LNCaP clone FGC (cell line): Measurements from ENCODE around the gene CREB3L1.

Experiments used
- DNase-seq: peaks from one replicate; pipeline ENCODE4 v3.0.0-alpha.2; 2011; ENCODE audit warnings: low read depth
- H3K4me3 ChIP-seq: 2 replicates; pipeline ENCODE4 v1.5.1; 2011; ENCODE audit warnings: mild to moderate bottlenecking, low read depth, low read length, control low read depth
- CTCF ChIP-seq: IDR thresholded peaks from 2 replicates; pipeline ENCODE4 v1.5.1; 2012; ENCODE audit warnings: mild to moderate bottlenecking; ENCODE audit not compliant: control insufficient read depth, insufficient read depth; ENCODE audit errors: extremely low read depth

Gene CREB3L1

GRCh38 chr11:46248289-46249102 lies 29.0 kb upstream of the CREB3L1 start:
- DNase-seq = no peak
- no peak for TF ChIP-seq CTCF
- no peak overlapping the region for H3K4me3 ChIP-seq

- DNase-seq = no peak
- no peak overlapping the region for H3K4me3 ChIP-seq
- no peak for TF ChIP-seq CTCF
Measured at GRCh38 chr11:46249103-46249937, 28.1 kb upstream of the CREB3L1 start.

GRCh38 chr11:46249938-46250744 lies 27.3 kb upstream of the CREB3L1 start:
- no peak for TF ChIP-seq CTCF
- DNase-seq = no peak
- no peak overlapping the region for H3K4me3 ChIP-seq

- no peak for TF ChIP-seq CTCF
- H3K4me3 ChIP-seq = no peak overlapping the region
- DNase-seq = no peak
Measured at GRCh38 chr11:46250745-46251052, 26.8 kb upstream of the CREB3L1 start.

GRCh38 chr11:46251954-46252353 lies 25.5 kb upstream of the CREB3L1 start:
- no peak for DNase-seq
- no peak overlapping the region for H3K4me3 ChIP-seq
- TF ChIP-seq CTCF = no peak

GRCh38 chr11:46252373-46252914 lies 25.0 kb upstream of the CREB3L1 start:
- no peak for TF ChIP-seq CTCF
- H3K4me3 ChIP-seq = no peak overlapping the region
- DNase-seq = peak; percentile 59
